ENCODE results near the gene ATP6V0E1.

- no peak for TF ChIP-seq GATA2 (IDR thresholded peaks at IDR 0.05; ENCODE audit: low read depth, low read length)
- no peak for TF ChIP-seq GATA3 (IDR thresholded peaks at IDR 0.05; ENCODE audit: low read depth, low read length)
Observed at GRCh38 chr5:172983542-172984243, at the start of gene ATP6V0E1.
